Fibroblast of villous mesenchyme (primary cell): Measurements from ENCODE around the gene ACBD4. TPM values are rescaled to one million over a fixed set of nuclear protein-coding genes. Genes with fewer than 3 reads are reported as not detected.

ENCODE experiments used
- DNase-seq: peaks from one replicate; pipeline ENCODE4 v3.0.0-alpha.2; 2010; ENCODE audit warnings: low read depth
- H3K4me3 ChIP-seq: 2 replicates; pipeline ENCODE4 v1.5.1; 2011; ENCODE audit warnings: low read depth, mild to moderate bottlenecking, low read length
- CTCF ChIP-seq: IDR thresholded peaks from 2 replicates; pipeline ENCODE4 v1.5.1; 2012; ENCODE audit warnings: low read depth, mild to moderate bottlenecking, low read length; ENCODE audit not compliant: insufficient read depth
- total RNA-seq: library from RNA; depleted of rRNA; stranded (reverse); fragments of >200 nt; gene quantifications from 2 replicates; pipeline ENCODE4 v1.2.3, GENCODE V29; 2012

Gene ACBD4
- total RNA-seq, 1 donor, result 6.9 TPM

GRCh38 chr17:45090711-45091110 is 44.8 kb upstream of the ACBD4 start:
- TF ChIP-seq CTCF, result no peak
- no peak for DNase-seq
- H3K4me3 ChIP-seq, result no peak overlapping the region

GRCh38 chr17:45091778-45092425 is 43.6 kb upstream of the ACBD4 start:
- DNase-seq, result peak; percentile 56
- no peak overlapping the region for H3K4me3 ChIP-seq
- TF ChIP-seq CTCF, result no peak

- DNase-seq, result peak; percentile 98
- no peak overlapping the region for H3K4me3 ChIP-seq
- no peak for TF ChIP-seq CTCF
These were observed 42.5 kb upstream of the ACBD4 start for GRCh38 chr17:45092911-45093430.

GRCh38 chr17:45093444-45094110 is 41.9 kb upstream of the ACBD4 start:
- no peak overlapping the region for H3K4me3 ChIP-seq
- no peak for TF ChIP-seq CTCF
- DNase-seq, result peak; percentile 24

- H3K4me3 ChIP-seq, result no peak overlapping the region
- peak; percentile 37 for DNase-seq
- TF ChIP-seq CTCF, result peak; percentile 60
These were observed 39.3 kb upstream of the ACBD4 start for GRCh38 chr17:45096141-45096540.

GRCh38 chr17:45096926-45097325 is 38.6 kb upstream of the ACBD4 start:
- DNase-seq, result no peak
- H3K4me3 ChIP-seq, result no peak overlapping the region
- TF ChIP-seq CTCF, result no peak
